H1 (cell line): ENCODE data around the gene PROSER3. TPM values are rescaled to one million over a fixed set of nuclear protein-coding genes. Genes with fewer than 3 reads are reported as not detected.

Experiments used
- CTCF ChIA-PET: fragments of 300-600 bp; sonication (Branson Sonifier 250); formaldehyde crosslinking; loops from one replicate; lab custom pipeline; 2021; ENCODE audit not compliant: partially characterized antibody; lab: Charles Lee
- POLR2A ChIA-PET: fragments of 300-600 bp; sonication (Branson Sonifier 250); formaldehyde crosslinking; loops from one replicate; lab custom pipeline; 2021; ENCODE audit warnings: inconsistent platforms; ENCODE audit not compliant: partially characterized antibody; lab: Charles Lee
- DNase-seq, 2 experiments: peaks; one replicate each; pipeline versions ENCODE4 v3.0.0 to v3.0.0-alpha.2; 2010 to 2022; ENCODE audit warnings: low spot score in 2 of 2, low read depth in 1 of 2, mixed read lengths in 1 of 2
- FAIRE-seq: peaks from 2 replicates; lab custom pipeline; 2011; peaks lifted over from hg19 to GRCh38; lab: Jason Lieb, UNC
- H2AFZ ChIP-seq: 2 replicates; pipeline ENCODE4 v1.8.1; 2012; ENCODE audit warnings: low read length, inconsistent platforms
- H2AK5ac ChIP-seq: 2 replicates; pipeline ENCODE4 v1.6.1; 2013; ENCODE audit warnings: low read depth, low read length
- H2BK120ac ChIP-seq: replicated peaks from 2 replicates; pipeline ENCODE3; 2013; ENCODE audit warnings: low read depth, low read length, inconsistent platforms
- H2BK12ac ChIP-seq: 2 replicates; pipeline ENCODE4 v1.6.1; 2013; ENCODE audit warnings: low read depth, low read length
- H2BK15ac ChIP-seq: 2 replicates; pipeline ENCODE4 v1.6.1; 2013; ENCODE audit warnings: low read length
- H2BK20ac ChIP-seq: 2 replicates; pipeline ENCODE4 v1.6.1; 2013; ENCODE audit warnings: low read length
- H2BK5ac ChIP-seq: 2 replicates; pipeline ENCODE4 v1.6.1; 2013; ENCODE audit warnings: low read depth, low read length
- H3K14ac ChIP-seq: 2 replicates; pipeline ENCODE4 v1.6.1; 2013; ENCODE audit warnings: inconsistent platforms; ENCODE audit not compliant: insufficient read length
- H3K18ac ChIP-seq: 2 replicates; pipeline ENCODE4 v1.6.1; 2013; ENCODE audit warnings: low read length; ENCODE audit errors: extremely low read depth
- H3K23ac ChIP-seq: 2 replicates; pipeline ENCODE4 v1.6.1; 2013; ENCODE audit warnings: inconsistent platforms; ENCODE audit not compliant: insufficient read length
- H3K23me2 ChIP-seq: 2 replicates; pipeline ENCODE4 v1.6.1; 2013; ENCODE audit warnings: low read depth, low read length
- H3K27ac ChIP-seq: 2 replicates; pipeline ENCODE4 v1.6.1; 2011; ENCODE audit warnings: low read depth, low read length, inconsistent platforms
- H3K27me3 ChIP-seq, 4 experiments: replicated peaks in 1 of 4; 1 replicate in 1 of 4; 2 replicates in 3 of 4; pipeline versions ENCODE4 v1.6.1 to v1.8.1; 2011 to 2013; ENCODE audit warnings: low read length in 3 of 4, mild to moderate bottlenecking in 3 of 4, inconsistent platforms in 2 of 4, mixed read lengths in 2 of 4, moderate library complexity in 1 of 4; ENCODE audit not compliant: control insufficient read depth in 3 of 4, insufficient read depth in 3 of 4; ENCODE audit errors: extremely low read depth in 1 of 4
- H3K36me3 ChIP-seq, 4 experiments: 2 replicates each; pipeline versions ENCODE4 v1.6.1 to v1.8.1; 2011 to 2013; ENCODE audit warnings: mild to moderate bottlenecking in 4 of 4, low read length in 3 of 4, moderate library complexity in 2 of 4, control low read depth in 1 of 4, inconsistent platforms in 1 of 4; ENCODE audit not compliant: insufficient read depth in 4 of 4, control insufficient read depth in 2 of 4
- H3K4ac ChIP-seq: replicated peaks from 2 replicates; pipeline ENCODE3; 2013; ENCODE audit warnings: low read length, low read depth, mixed read lengths, inconsistent platforms; ENCODE audit not compliant: insufficient read length
- H3K4me1 ChIP-seq, 4 experiments: replicated peaks in 1 of 4; 1 replicate in 1 of 4; 2 replicates in 3 of 4; pipeline versions ENCODE4 v1.6.1 to v1.8.1; 2011 to 2013; ENCODE audit warnings: low read length in 3 of 4, inconsistent platforms in 2 of 4, mixed read lengths in 1 of 4; ENCODE audit not compliant: insufficient read depth in 4 of 4, control insufficient read depth in 3 of 4
- H3K4me2 ChIP-seq, 2 experiments: 2 replicates each; pipeline versions ENCODE4 v1.6.1 to v1.8.1; 2011 to 2013; ENCODE audit warnings: low read depth in 2 of 2, low read length in 2 of 2, control low read depth in 1 of 2, inconsistent platforms in 1 of 2, mild to moderate bottlenecking in 1 of 2; ENCODE audit not compliant: insufficient read depth in 1 of 2
- H3K4me3 ChIP-seq, 4 experiments: fragments of 200-600, 300-600 bp in 1 of 4; sonication (generic), shearing (Covaris generic), sonication (Bioruptor Twin) in 1 of 4; 2 replicates each; pipeline versions ENCODE4 v1.5.1 to v1.8.1; 2011 to 2016; ENCODE audit warnings: low read length in 4 of 4, low read depth in 3 of 4, control low read depth in 2 of 4, inconsistent platforms in 2 of 4, mild to moderate bottlenecking in 2 of 4, mixed read lengths in 1 of 4, moderate library complexity in 1 of 4; ENCODE audit not compliant: insufficient read depth in 2 of 4; ENCODE audit errors: extremely low read depth in 1 of 4
- H3K56ac ChIP-seq: replicated peaks from 2 replicates; pipeline ENCODE3; 2013; ENCODE audit warnings: low read depth, mild to moderate bottlenecking, mixed read lengths, low read length, inconsistent platforms; ENCODE audit not compliant: insufficient read length
- H3K79me1 ChIP-seq: 2 replicates; pipeline ENCODE4 v1.6.1; 2013; ENCODE audit warnings: low read depth, low read length, control low read depth
- H3K79me2 ChIP-seq, 2 experiments: 2 replicates each; pipeline versions ENCODE4 v1.6.1 to v1.8.1; 2012 to 2013; ENCODE audit warnings: low read length in 2 of 2, mild to moderate bottlenecking in 2 of 2, inconsistent platforms in 1 of 2; ENCODE audit not compliant: insufficient read depth in 2 of 2, control insufficient read depth in 1 of 2
- H3K9ac ChIP-seq, 4 experiments: replicated peaks in 1 of 4; 1 replicate in 1 of 4; 2 replicates in 3 of 4; pipeline versions ENCODE4 v1.6.1 to v1.8.1; 2011 to 2013; ENCODE audit warnings: low read depth in 3 of 4, low read length in 3 of 4, control low read depth in 2 of 4, mild to moderate bottlenecking in 2 of 4, moderate library complexity in 2 of 4, inconsistent platforms in 1 of 4; ENCODE audit errors: extremely low read depth in 1 of 4
- H3K9me3 ChIP-seq, 2 experiments: 2 replicates each; pipeline versions ENCODE4 v1.6.1 to v1.8.1; 2012 to 2013; ENCODE audit warnings: mild to moderate bottlenecking in 2 of 2, moderate library complexity in 2 of 2, control low read depth in 1 of 2, inconsistent platforms in 1 of 2, low read depth in 1 of 2, low read length in 1 of 2, mixed read lengths in 1 of 2; ENCODE audit not compliant: insufficient read depth in 2 of 2
- H4K20me1 ChIP-seq, 2 experiments: replicated peaks in 1 of 2; 2 replicates each; pipeline versions ENCODE3 to v1.8.1; 2011 to 2013; ENCODE audit warnings: inconsistent platforms in 2 of 2, low read length in 2 of 2, mild to moderate bottlenecking in 1 of 2; ENCODE audit not compliant: insufficient read depth in 2 of 2, control insufficient read depth in 1 of 2
- H4K5ac ChIP-seq: 2 replicates; pipeline ENCODE4 v1.6.1; 2013; ENCODE audit warnings: low read length, low read depth, mixed read lengths, inconsistent platforms; ENCODE audit not compliant: insufficient read length
- H4K8ac ChIP-seq: 2 replicates; pipeline ENCODE4 v1.8.0; 2013; ENCODE audit warnings: mild to moderate bottlenecking, moderate library complexity, low read length, inconsistent platforms; ENCODE audit not compliant: insufficient read depth; ENCODE audit errors: extremely low read depth
- H4K91ac ChIP-seq: replicated peaks from 2 replicates; pipeline ENCODE3; 2013; ENCODE audit warnings: low read length, mixed read lengths, inconsistent platforms; ENCODE audit not compliant: insufficient read length
- ASH2L ChIP-seq: fragments of 200-600, 300-600 bp; sonication (generic); IDR thresholded peaks from one replicate; pipeline ENCODE4 v1.7.1; 2017; ENCODE audit warnings: low read length
- ATF2 ChIP-seq: IDR thresholded peaks from 2 replicates; pipeline ENCODE4 v1.6.1; 2012; ENCODE audit warnings: low read length, inconsistent platforms
- CBX8 ChIP-seq: fragments of 300-800, 300-1000 bp; sonication (generic); IDR thresholded peaks from 2 replicates; pipeline ENCODE4 v1.7.1; 2016; ENCODE audit warnings: low read depth, low read length, borderline replicate concordance
- CREB1 ChIP-seq: IDR thresholded peaks from 2 replicates; pipeline ENCODE4 v1.6.1; 2012; ENCODE audit warnings: inconsistent platforms
- EGR1 ChIP-seq: IDR thresholded peaks from 2 replicates; pipeline ENCODE4 v1.6.1; 2011; ENCODE audit warnings: low read depth, low read length, borderline replicate concordance
- EZH2 ChIP-seq: fragments of 200-600 bp; sonication (generic); IDR thresholded peaks from 2 replicates; pipeline ENCODE4 v1.7.1; 2012; ENCODE audit warnings: low read depth, mild to moderate bottlenecking, moderate library complexity, low read length, inconsistent platforms; ENCODE audit not compliant: severe bottlenecking
- HDAC2 ChIP-seq, 2 experiments: fragments of 300-600 bp in 1 of 2; sonication (generic) in 1 of 2; IDR thresholded peaks; 2 replicates each; pipeline ENCODE4 v1.6.1; 2011 to 2012; ENCODE audit warnings: low read depth in 2 of 2, low read length in 2 of 2, mild to moderate bottlenecking in 2 of 2, moderate library complexity in 2 of 2, borderline replicate concordance in 1 of 2, inconsistent platforms in 1 of 2
- RBBP5 ChIP-seq: IDR thresholded peaks from 2 replicates; pipeline ENCODE4 v1.7.1; 2012; ENCODE audit warnings: low read depth, mild to moderate bottlenecking, inconsistent platforms, low read length, moderate library complexity, borderline replicate concordance
- RNF2 ChIP-seq: fragments of 200-900, 300-1000 bp; sonication (generic); IDR thresholded peaks from 2 replicates; pipeline ENCODE4 v1.7.1; 2016; ENCODE audit warnings: borderline replicate concordance, low read depth, mild to moderate bottlenecking, antibody characterized with exemption, low read length; ENCODE audit not compliant: poor library complexity, severe bottlenecking; ENCODE audit errors: missing control alignments
- SP1 ChIP-seq: IDR thresholded peaks from 2 replicates; pipeline ENCODE4 v1.6.1; 2011; ENCODE audit warnings: low read depth, low read length
- TAF1 ChIP-seq: IDR thresholded peaks from 2 replicates; pipeline ENCODE4 v1.6.1; 2011; ENCODE audit warnings: mild to moderate bottlenecking, low read depth, low read length
- ZNF274 ChIP-seq: IDR thresholded peaks from 2 replicates; pipeline ENCODE4 v1.7.0; 2012; ENCODE audit warnings: low read length, borderline replicate concordance; ENCODE audit errors: extremely low read depth
- WGBS, 2 experiments: shearing (Covaris generic) in 1 of 2; methylation state at CpG; one replicate each; pipeline versions ENCODE4 v1.1.6 to v1.1.7; 2013 to 2015; ENCODE audit warnings: low lambda C conversion rate in 2 of 2, mixed read lengths in 2 of 2, inconsistent platforms in 1 of 2, low coverage in 1 of 2, missing lambda C conversion rate in 1 of 2; ENCODE audit not compliant: insufficient replicate concordance in 2 of 2, insufficient coverage in 1 of 2, insufficient read length in 1 of 2; ENCODE audit errors: extremely low coverage in 1 of 2, missing lambda C conversion rate in 1 of 2; 5-methylcytosine and 5-hydroxymethylcytosine counted together
- polyA plus RNA-seq, 7 experiments: library from polyadenylated mRNA; depleted of rRNA in 3 of 7; stranded (reverse) in 5 of 7; unstranded in 2 of 7; fragments of >200 nt in 5 of 7; fragments of 200-250 nt in 2 of 7; gene quantifications; 1 replicate in 5 of 7; 2 replicates in 1 of 7; 4 replicates in 1 of 7; pipeline versions ENCODE4 v1.2.1 to v1.2.3, GENCODE V29; 2011 to 2013; ENCODE audit warnings: missing spikeins in 2 of 7, mixed read lengths in 2 of 7
- total RNA-seq: library from RNA; stranded (reverse); fragmentation: NEBNext Ultra II Directional; extraction: Animal tissue kit (Norgen Biotek cat#: 25700); gene quantifications from 2 replicates; pipeline ENCODE4 v1.2.1, GENCODE V29; 2021

The PROSER3 gene
- total and polyA plus RNA-seq, 2 of the 8 experiments (the other 6 are each of a cell fraction or from before 2014, with no cell fraction given), result 17.8 to 28.9 TPM

GRCh38 chr19:35779033-35779432 is 21.1 kb downstream of the PROSER3 start:
- no peaks in the 10 kb centered on the region for H3K36me3 ChIP-seq
- H3K56ac ChIP-seq, result no peak overlapping the region
- WGBS, 2 experiments, result 89% methylated on average over 8 of the region's 8 CpGs; no CpG with 5 or more reads in 1 of the 2 experiments
- TF ChIP-seq SP1 (no peak), CBX8 (no peak), RNF2 (no peak), RBBP5 (no peak), ATF2 (no peak), HDAC2 (IDR thresholded peaks at IDR 0.05; ENCODE audit: borderline replicate concordance in 1 of 2, low read depth in 2 of 2, low read length in 2 of 2) (no peak), EZH2 (no peak), CREB1 (no peak), TAF1 (no peak), ASH2L (no peak), EGR1 (no peak), ZNF274 (no peak)

More at GRCh38 chr19:35779033-35779432, 21.1 kb downstream of the PROSER3 start:
- Histone ChIP-seq H3K27me3 (peaks cover 0 to 9% (median 7%) of the 10 kb centered on the region in 4 experiments; a peak in 3 of 7 replicates), H3K18ac (no peak overlapping the region), H2BK5ac (no peak overlapping the region), H2BK20ac (no peak overlapping the region), H3K79me2 (no peaks in the 10 kb centered on the region), H3K9ac (no peak overlapping the region), H3K4me3 (no peak overlapping the region), H3K4me1 (peaks cover 0 to 31% (median 20%) of the 10 kb centered on the region in 4 experiments; a peak in 6 of 7 replicates), H2BK12ac (no peak overlapping the region), H3K23ac (no peak overlapping the region), H4K91ac (no peak overlapping the region), H3K4ac (no peak overlapping the region), H2AFZ (no peak overlapping the region), H4K8ac (no peak overlapping the region), H2AK5ac (no peak overlapping the region), H3K27ac (no peak overlapping the region), H3K9me3 (no peaks in the 10 kb centered on the region), H4K20me1 (peaks cover 0 to 8% of the 10 kb centered on the region in 2 experiments), H3K23me2 (peaks cover 6% of the 10 kb centered on the region), H2BK120ac (no peak overlapping the region), H3K79me1 (no peaks in the 10 kb centered on the region; the same call in 1 of the 2 replicates), H3K4me2 (no peak overlapping the region), H3K14ac (no peak overlapping the region), H4K5ac (no peak overlapping the region), H2BK15ac (no peak overlapping the region)
- POLR2A ChIA-PET, result interaction anchor here (0.7 to 1.7 kb wide), 2 partner anchors 13 to 19 kb away, joined by 3 to 4 read pairs; no protein-coding TSS in a partner anchor
- FAIRE-seq, result no peak
- CTCF ChIA-PET, result interaction anchor here (1.0 to 1.1 kb wide), 2 partner anchors 18 to 152 kb away, joined by 3 to 4 read pairs; no protein-coding TSS in a partner anchor
- DNase-seq, result no peak
